SH-SY5Y (cell line): ENCODE results near the gene LRRC8C.

ENCODE experiments used
- GATA2 ChIP-seq: IDR thresholded peaks from 2 replicates; pipeline ENCODE4 v1.6.1; 2011; ENCODE audit warnings: mild to moderate bottlenecking, low read depth, low read length
- GATA3 ChIP-seq: IDR thresholded peaks from 2 replicates; pipeline ENCODE4 v1.6.1; 2011; ENCODE audit warnings: low read depth, mild to moderate bottlenecking, low read length, moderate library complexity

Gene LRRC8C

GRCh38 chr1:89632657-89633247 lies at the start of gene LRRC8C:
Gene LRRC8C, plus strand, starts transcription at chr1:89633120. Its CDS starts 53,354 bp downstream, at chr1:89686474.
- no peak for TF ChIP-seq GATA2
- no peak for TF ChIP-seq GATA3

- no peak for TF ChIP-seq GATA3
- TF ChIP-seq GATA2 = no peak
Observed at GRCh38 chr1:89584211-89584610, 48.7 kb upstream of the LRRC8C start.

GRCh38 chr1:89584781-89585180 lies 48.1 kb upstream of the LRRC8C start:
- TF ChIP-seq GATA3 = no peak
- no peak for TF ChIP-seq GATA2

- TF ChIP-seq GATA3 (no peak), GATA2 (no peak)
Observed at GRCh38 chr1:89587729-89588161, 45.2 kb upstream of the LRRC8C start.

- TF ChIP-seq GATA2 (no peak), GATA3 (no peak)
Observed at GRCh38 chr1:89588480-89588879, 44.4 kb upstream of the LRRC8C start.

- no peak for TF ChIP-seq GATA3
- TF ChIP-seq GATA2 = no peak
Observed at GRCh38 chr1:89589515-89589914, 43.4 kb upstream of the LRRC8C start.

- TF ChIP-seq GATA2 (no peak), GATA3 (no peak)
Observed at GRCh38 chr1:89590341-89591080, 42.4 kb upstream of the LRRC8C start.

- TF ChIP-seq GATA3 (no peak), GATA2 (no peak)
Observed at GRCh38 chr1:89594096-89594740, 38.7 kb upstream of the LRRC8C start.

GRCh38 chr1:89596698-89597097 lies 36.2 kb upstream of the LRRC8C start:
- TF ChIP-seq GATA2 (no peak), GATA3 (no peak)

GRCh38 chr1:89598450-89599331 lies 34.2 kb upstream of the LRRC8C start:
- TF ChIP-seq GATA2 = no peak
- no peak for TF ChIP-seq GATA3

GRCh38 chr1:89599332-89599630 lies 33.6 kb upstream of the LRRC8C start:
- TF ChIP-seq GATA3 (no peak), GATA2 (no peak)

GRCh38 chr1:89600451-89601224 lies 32.3 kb upstream of the LRRC8C start:
- TF ChIP-seq GATA3 (no peak), GATA2 (no peak)

GRCh38 chr1:89602871-89603404 lies 30.0 kb upstream of the LRRC8C start:
- no peak for TF ChIP-seq GATA3
- TF ChIP-seq GATA2 = no peak
